ENCODE results near the gene ATL2.

ATL2 gene

GRCh38 chr2:38405917-38406596, 29.0 kb upstream of the ATL2 start:
- H3F3A ChIP-seq (ENCODE audit: low read depth) = no peaks in the 10 kb centered on the region
- no peaks in the 10 kb centered on the region for H3K36me3 ChIP-seq (ENCODE audit: insufficient read depth, low read length)
- H3K9me3 ChIP-seq (ENCODE audit: insufficient read depth, low read depth, low read length) = no peaks in the 10 kb centered on the region
- H3K27me3 ChIP-seq (ENCODE audit: insufficient read depth, low read length, poor library complexity, severe bottlenecking) = no peaks in the 10 kb centered on the region
- H3K9ac ChIP-seq (ENCODE audit: low read depth, low read length, poor library complexity, severe bottlenecking) = no peak overlapping the region
- no peak overlapping the region for H3K4me2 ChIP-seq (ENCODE audit: low read depth, low read length, poor library complexity, severe bottlenecking)
- no peak for TF ChIP-seq CTCF (conservative IDR thresholded peaks at IDR 0.05; ENCODE audit: low read length)
- no peak for TF ChIP-seq EZH2phosphoT487 (IDR thresholded peaks at IDR 0.05; ENCODE audit: borderline replicate concordance)
- no peaks in the 10 kb centered on the region for H3K9me2 ChIP-seq (replicated peaks; ENCODE audit: low read depth, low read length)
- H3K4me1 ChIP-seq (ENCODE audit: insufficient read depth, low read length, poor library complexity, severe bottlenecking) = peaks cover 7% of the 10 kb centered on the region
- H3K4me3 ChIP-seq (ENCODE audit: low read length, poor library complexity, severe bottlenecking) = no peak overlapping the region
- H3K79me2 ChIP-seq (ENCODE audit: insufficient read depth, low read length) = no peaks in the 10 kb centered on the region
- no peak overlapping the region for H2AFZ ChIP-seq (ENCODE audit: low read length)
- H4K20me1 ChIP-seq (ENCODE audit: insufficient read depth, low read length, poor library complexity, severe bottlenecking) = no peaks in the 10 kb centered on the region

- Histone ChIP-seq H3K4me3 (ENCODE audit: low read length, poor library complexity, severe bottlenecking) (no peak overlapping the region), H3K27me3 (ENCODE audit: insufficient read depth, low read length, poor library complexity, severe bottlenecking) (no peaks in the 10 kb centered on the region), H3K4me2 (ENCODE audit: low read depth, low read length, poor library complexity, severe bottlenecking) (no peak overlapping the region), H3F3A (ENCODE audit: low read depth) (no peaks in the 10 kb centered on the region), H2AFZ (ENCODE audit: low read length) (no peak overlapping the region), H3K4me1 (ENCODE audit: insufficient read depth, low read length, poor library complexity, severe bottlenecking) (peaks cover 7% of the 10 kb centered on the region), H3K79me2 (ENCODE audit: insufficient read depth, low read length) (no peaks in the 10 kb centered on the region), H3K9me2 (replicated peaks; ENCODE audit: low read depth, low read length) (no peaks in the 10 kb centered on the region), H3K9me3 (ENCODE audit: insufficient read depth, low read depth, low read length) (no peaks in the 10 kb centered on the region), H3K9ac (ENCODE audit: low read depth, low read length, poor library complexity, severe bottlenecking) (no peak overlapping the region), H4K20me1 (ENCODE audit: insufficient read depth, low read length, poor library complexity, severe bottlenecking) (no peaks in the 10 kb centered on the region), H3K36me3 (ENCODE audit: insufficient read depth, low read length) (no peaks in the 10 kb centered on the region)
- TF ChIP-seq EZH2phosphoT487 (IDR thresholded peaks at IDR 0.05; ENCODE audit: borderline replicate concordance) (no peak), CTCF (conservative IDR thresholded peaks at IDR 0.05; ENCODE audit: low read length) (no peak)
Observed at GRCh38 chr2:38400513-38400912, 23.4 kb upstream of the ATL2 start.

GRCh38 chr2:38398739-38399138, 21.7 kb upstream of the ATL2 start:
- H3K9me3 ChIP-seq (ENCODE audit: insufficient read depth, low read depth, low read length) = no peaks in the 10 kb centered on the region
- H2AFZ ChIP-seq (ENCODE audit: low read length) = no peak overlapping the region
- no peak overlapping the region for H3K9ac ChIP-seq (ENCODE audit: low read depth, low read length, poor library complexity, severe bottlenecking)
- no peaks in the 10 kb centered on the region for H3K79me2 ChIP-seq (ENCODE audit: insufficient read depth, low read length)
- no peak for TF ChIP-seq EZH2phosphoT487 (IDR thresholded peaks at IDR 0.05; ENCODE audit: borderline replicate concordance)
- no peak for TF ChIP-seq CTCF (conservative IDR thresholded peaks at IDR 0.05; ENCODE audit: low read length)
- no peak overlapping the region for H3K4me2 ChIP-seq (ENCODE audit: low read depth, low read length, poor library complexity, severe bottlenecking)
- no peak overlapping the region for H3K4me3 ChIP-seq (ENCODE audit: low read length, poor library complexity, severe bottlenecking)
- H3K4me1 ChIP-seq (ENCODE audit: insufficient read depth, low read length, poor library complexity, severe bottlenecking) = peaks cover 19% of the 10 kb centered on the region
- H3K27me3 ChIP-seq (ENCODE audit: insufficient read depth, low read length, poor library complexity, severe bottlenecking) = no peaks in the 10 kb centered on the region
- no peaks in the 10 kb centered on the region for H3K9me2 ChIP-seq (replicated peaks; ENCODE audit: low read depth, low read length)
- H4K20me1 ChIP-seq (ENCODE audit: insufficient read depth, low read length, poor library complexity, severe bottlenecking) = no peaks in the 10 kb centered on the region
- H3F3A ChIP-seq (ENCODE audit: low read depth) = no peaks in the 10 kb centered on the region
- no peaks in the 10 kb centered on the region for H3K36me3 ChIP-seq (ENCODE audit: insufficient read depth, low read length)
